HCT116 (cell line): ENCODE results near the gene SLC6A17. TPM values are rescaled to one million over a fixed set of nuclear protein-coding genes. Genes with fewer than 3 reads are reported as not detected.

ENCODE experiments used
- ATAC-seq: fragments of 200-7000 bp; cut with Tn5 transposase; 2 replicates; pipeline ENCODE4 v1.9.1; 2020; ENCODE audit warnings: mild to moderate bottlenecking, moderate library complexity
- BruUV-seq: library from RNA; stranded (reverse); fragments of 400-500 nt; replicated peaks from 2 replicates; lab custom pipeline; 2021; lab: Mats Ljungman, UMichigan
- CTCF ChIA-PET: fragments of 300-600 bp; sonication (Branson Sonifier 250); formaldehyde crosslinking; loops from one replicate; lab custom pipeline; 2021; ENCODE audit warnings: antibody characterized with exemption; lab: Charles Lee
- POLR2A ChIA-PET: fragments of 300-600, 350-600 bp; sonication (Branson Sonifier 250); formaldehyde crosslinking; loops from one replicate; lab custom pipeline; 2021; ENCODE audit warnings: antibody characterized with exemption; lab: Charles Lee
- RAD21 ChIA-PET, 2 experiments: fragments of 300-600 bp; sonication (Branson Sonifier 250); formaldehyde crosslinking; loops; one replicate each; lab custom pipeline; 2023; ENCODE audit warnings: low total read pairs in 2 of 2; ENCODE audit not compliant: uncharacterized antibody in 2 of 2, unreplicated experiment in 2 of 2, low non-redundant PET in 1 of 2; lab: Charles Lee
- DNase-seq: peaks from one replicate; pipeline ENCODE4 v3.0.0-alpha.2; 2010; ENCODE audit warnings: low read depth, low spot score
- H2AFZ ChIP-seq: fragments of 200-600 bp; shearing (Covaris generic), sonication (generic); 2 replicates; pipeline ENCODE4 v1.6.1; 2017; ENCODE audit warnings: low read depth, mixed run types, mixed read lengths, antibody characterized with exemption, low read length; ENCODE audit not compliant: poor library complexity, severe bottlenecking
- H3K27ac ChIP-seq: 2 replicates; pipeline ENCODE4 v1.5.1; 2012; ENCODE audit warnings: low read depth, low read length
- H3K27me3 ChIP-seq: fragments of 200-600 bp; sonication (generic); 2 replicates; pipeline ENCODE4 v1.6.1; 2016; ENCODE audit warnings: mixed run types, low read length, mixed read lengths; ENCODE audit not compliant: insufficient read depth
- H3K36me3 ChIP-seq, 2 experiments: fragments of 200-500 bp in 1 of 2; fragments of 200-600 bp in 1 of 2; sonication (Bioruptor generic) in 1 of 2; sonication (generic) in 1 of 2; 2 replicates each; pipeline versions ENCODE4 v1.5.1 to v1.6.1; 2014 to 2016; ENCODE audit warnings: low read length in 2 of 2, inconsistent platforms in 1 of 2, mixed read lengths in 1 of 2, mixed run types in 1 of 2; ENCODE audit not compliant: insufficient read depth in 2 of 2, control insufficient read depth in 1 of 2
- H3K4me1 ChIP-seq, 2 experiments: fragments of 200-600 bp in 1 of 2; sonication (generic) in 1 of 2; 2 replicates each; pipeline versions ENCODE4 v1.5.1 to v1.6.1; 2012 to 2017; ENCODE audit warnings: low read length in 2 of 2, inconsistent platforms in 1 of 2, mild to moderate bottlenecking in 1 of 2, mixed read lengths in 1 of 2, mixed run types in 1 of 2, moderate library complexity in 1 of 2; ENCODE audit not compliant: insufficient read depth in 2 of 2, control insufficient read depth in 1 of 2
- H3K4me2 ChIP-seq: fragments of 200-600 bp; sonication (generic); 2 replicates; pipeline ENCODE4 v1.6.1; 2017; ENCODE audit warnings: mixed run types, low read length, mixed read lengths
- H3K4me3 ChIP-seq, 2 experiments: fragments of 200-600 bp in 1 of 2; sonication (generic) in 1 of 2; replicated peaks in 1 of 2; 2 replicates each; pipeline ENCODE4 v1.5.1; 2011 to 2016; ENCODE audit warnings: low read length in 2 of 2, control low read depth in 1 of 2, low read depth in 1 of 2, mild to moderate bottlenecking in 1 of 2, mixed read lengths in 1 of 2, mixed run types in 1 of 2
- H3K79me2 ChIP-seq: fragments of 200-600 bp; sonication (generic); 2 replicates; pipeline ENCODE4 v1.6.1; 2017; ENCODE audit warnings: mild to moderate bottlenecking, mixed run types, low read length, moderate library complexity, mixed read lengths; ENCODE audit not compliant: insufficient read depth
- H3K9ac ChIP-seq: fragments of 200-600 bp; sonication (generic); 2 replicates; pipeline ENCODE4 v1.6.1; 2016; ENCODE audit warnings: low read length, mixed read lengths
- H3K9me2 ChIP-seq: fragments of 200-600 bp; sonication (generic), shearing (Covaris generic); 2 replicates; pipeline ENCODE4 v1.6.1; 2017; ENCODE audit warnings: mixed run types, mild to moderate bottlenecking, moderate library complexity; ENCODE audit not compliant: insufficient read depth
- H3K9me3 ChIP-seq, 2 experiments: fragments of 200-500 bp in 1 of 2; fragments of 200-600 bp in 1 of 2; sonication (Bioruptor generic) in 1 of 2; sonication (generic) in 1 of 2; 2 replicates each; pipeline ENCODE4 v1.6.1; 2014 to 2017; ENCODE audit warnings: low read length in 2 of 2, mixed read lengths in 2 of 2, inconsistent platforms in 1 of 2, low read depth in 1 of 2, mild to moderate bottlenecking in 1 of 2, mixed run types in 1 of 2, moderate library complexity in 1 of 2; ENCODE audit not compliant: control insufficient read depth in 1 of 2, insufficient read depth in 1 of 2
- H4K20me1 ChIP-seq: fragments of 200-600 bp; sonication (generic), shearing (Covaris generic); 2 replicates; pipeline ENCODE4 v1.6.1; 2017; ENCODE audit warnings: mixed run types, mild to moderate bottlenecking, moderate library complexity; ENCODE audit not compliant: insufficient read depth
- POLR2AphosphoS5 ChIP-seq: IDR thresholded peaks from 2 replicates; pipeline ENCODE4 v1.6.1; 2011; ENCODE audit warnings: mild to moderate bottlenecking, low read depth, low read length, moderate library complexity
- REST ChIP-seq: IDR thresholded peaks from 2 replicates; pipeline ENCODE4 v1.6.1; 2012; ENCODE audit warnings: low read depth
- ZBTB33 ChIP-seq: IDR thresholded peaks from 2 replicates; pipeline ENCODE4 v1.6.1; 2011; ENCODE audit warnings: mild to moderate bottlenecking, low read length, moderate library complexity; ENCODE audit not compliant: insufficient replicate concordance; ENCODE audit errors: extremely low read depth
- ZFX ChIP-seq: fragments of 450-650 bp; IDR thresholded peaks from 2 replicates; pipeline ENCODE4 v1.6.1; 2017
- intact Hi-C: fragments of 100-400 bp; cut with micrococcal nuclease; formaldehyde crosslinking; loops from 2 replicates; pipeline ENCODE4 v1.10.0; 2022
- total RNA-seq: library from RNA; stranded (reverse); gene quantifications from one replicate; pipeline ENCODE4 v1.2.1, GENCODE V29; 2021; ENCODE audit not compliant: unreplicated experiment

Gene SLC6A17
- total RNA-seq, 1 experiment from 2014 or later: 10.5 TPM

- no peak for TF ChIP-seq REST
These were observed 62.8 kb downstream of the SLC6A17 start (continued) for GRCh38 chr1:110213143-110213540.

- Histone ChIP-seq H3K9me3 (no peaks in the 10 kb centered on the region), H3K9me2 (no peaks in the 10 kb centered on the region), H3K36me3 (no peaks in the 10 kb centered on the region), H3K4me2 (no peak overlapping the region), H2AFZ (no peak overlapping the region), H3K4me1 (peaks cover 0 to 18% of the 10 kb centered on the region in 2 experiments; a peak in 2 of 4 replicates), H3K27me3 (no peaks in the 10 kb centered on the region), H3K4me3 (no peak overlapping the region), H4K20me1 (no peaks in the 10 kb centered on the region), H3K9ac (no peak overlapping the region), H3K79me2 (peaks cover 11% of the 10 kb centered on the region; the same call in 1 of the 2 replicates), H3K27ac (no peak overlapping the region)
- TF ChIP-seq POLR2AphosphoS5: no peak
- TF ChIP-seq ZBTB33: no peak
- no peak for TF ChIP-seq ZFX
- DNase-seq: no peak
- intact Hi-C loops: no loop called here
- no peak for ATAC-seq
- CTCF ChIA-PET: interaction anchor here (0.8 to 2.1 kb wide), 3 partner anchors 7 to 246 kb away, joined by 3 to 6 read pairs (median 4); no protein-coding TSS in a partner anchor
- POLR2A ChIA-PET: no interaction called here
- RAD21 ChIA-PET: no interaction called here
- BruUV-seq: no TSS peak
These were observed 64.4 kb downstream of the SLC6A17 start for GRCh38 chr1:110214454-110215404.
